Putamen (tissue), 1 donor: Measurements from ENCODE around the gene SPRED3.
A peak's percentile ranks its signal among the peaks of the same experiment; 100 is the strongest.
"Not testable (repeated sequence)": the region's sequence is repeated elsewhere in the genome, so short reads cannot be mapped to it uniquely, and the experiment has no call there.

Experiments used
- DNase-seq: peaks from one replicate; pipeline ENCODE4 v3.0.0-alpha.2; 2016; ENCODE audit warnings: low spot score

The SPRED3 gene

DNA sequence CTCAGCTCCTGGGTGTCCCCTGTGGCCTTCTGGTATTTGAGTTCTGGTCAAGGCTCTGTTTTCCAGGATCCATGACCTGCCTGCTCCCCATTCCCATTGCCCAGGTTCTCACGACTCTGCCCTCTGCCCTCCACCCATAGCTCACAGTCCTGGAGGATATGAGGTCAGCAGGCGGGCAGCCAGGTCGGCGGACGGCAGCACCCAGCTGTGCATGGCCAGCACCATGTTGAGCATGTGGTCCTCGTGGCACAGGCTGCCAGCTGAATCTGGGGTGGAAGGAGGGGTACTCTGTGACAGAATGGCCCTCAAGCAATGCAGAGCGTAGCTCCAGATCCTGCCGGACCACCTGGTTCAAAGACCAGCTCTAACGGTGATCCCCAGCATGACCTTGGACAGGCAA lies 32.4 kb downstream of the SPRED3 start:
- DNase-seq = no peak

DNA sequence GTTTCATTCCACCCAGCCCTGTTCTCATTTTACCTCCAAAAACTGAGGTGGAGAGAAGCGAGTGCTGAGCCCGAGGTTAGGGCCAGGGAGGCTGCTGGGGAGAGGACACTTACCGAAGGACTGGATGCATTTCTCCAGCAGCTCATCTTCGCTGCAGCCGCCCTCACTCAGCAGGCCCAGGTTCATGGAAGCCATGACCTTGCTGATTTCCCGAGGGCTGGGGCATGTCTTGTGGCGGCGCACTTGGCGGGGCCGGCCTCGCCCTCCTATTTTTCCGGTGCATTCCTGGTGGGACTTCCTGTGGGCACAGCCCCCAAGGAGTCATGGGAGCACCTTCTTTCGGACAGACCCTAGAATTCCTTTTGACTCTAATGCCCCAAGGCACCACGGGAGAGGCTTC lies 33.4 kb downstream of the SPRED3 start:
- no peak for DNase-seq

DNA sequence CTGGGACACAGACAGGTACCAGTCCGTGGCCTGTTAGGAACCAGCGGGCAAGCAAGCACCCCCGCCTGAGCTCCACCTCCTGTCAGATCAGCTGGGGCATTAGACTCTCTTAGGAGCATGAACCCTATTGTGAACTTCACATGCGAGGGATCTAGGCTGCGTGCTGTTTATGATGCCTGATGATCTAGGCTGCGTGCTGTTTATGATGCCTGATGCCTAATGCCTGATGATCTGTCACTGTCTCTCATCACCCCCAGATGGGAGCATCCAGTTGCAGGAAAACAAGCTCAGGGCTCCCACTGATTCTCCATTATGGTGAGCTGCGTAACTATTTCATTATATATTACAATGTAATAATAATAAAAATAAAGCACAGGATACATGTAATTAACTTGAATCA lies 33.9 kb downstream of the SPRED3 start:
- DNase-seq = no peak

DNA sequence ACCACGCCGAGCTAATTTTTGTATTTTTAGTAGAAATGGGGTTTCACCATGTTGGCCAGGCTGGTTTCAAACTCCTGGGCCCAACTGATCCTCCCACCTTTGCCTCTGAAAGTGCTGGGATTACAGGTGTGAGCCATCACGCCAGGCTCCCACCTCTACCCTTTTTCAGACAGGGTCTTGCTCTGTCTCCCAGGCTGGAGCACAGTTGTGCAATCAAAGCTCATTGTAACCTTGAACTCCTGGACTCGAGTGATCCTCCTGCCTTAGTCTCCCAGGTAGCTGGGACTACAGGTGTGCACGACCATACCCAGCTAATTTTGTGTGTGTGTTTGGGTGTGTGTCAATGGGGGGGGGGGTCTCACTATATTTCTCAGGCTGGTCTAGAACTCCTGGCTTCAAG lies 35.8 kb downstream of the SPRED3 start:
- no peak for DNase-seq

DNA sequence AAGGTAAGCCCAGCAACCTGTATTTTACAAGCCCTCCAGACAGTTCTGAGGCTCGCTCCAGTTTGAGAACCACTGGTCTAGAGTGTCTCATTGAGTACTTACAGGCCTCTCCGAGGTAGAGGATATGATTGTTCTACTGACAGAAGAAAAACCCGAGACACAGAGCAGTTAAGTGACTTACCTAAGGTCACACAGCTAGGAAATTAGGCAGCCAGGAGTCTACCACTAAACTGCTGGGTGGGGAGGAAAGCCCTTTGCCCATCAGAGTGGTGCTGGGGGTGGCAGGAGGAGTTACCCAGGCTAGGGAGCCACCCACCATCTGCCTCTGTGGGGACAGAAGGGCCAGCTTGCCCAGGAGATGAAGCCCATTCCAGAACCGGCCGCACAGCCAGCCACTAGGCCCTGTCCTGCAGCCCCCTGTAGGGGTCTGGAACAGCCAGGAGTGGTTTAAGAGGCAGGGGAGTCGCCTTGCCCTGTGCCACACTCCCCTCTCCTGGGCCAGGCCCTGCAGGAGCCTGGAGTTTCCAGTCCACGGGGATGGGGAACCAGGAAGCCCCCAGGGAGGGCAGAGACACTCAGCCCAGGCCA lies 36.8 kb downstream of the SPRED3 start:
- DNase-seq = no peak

DNA sequence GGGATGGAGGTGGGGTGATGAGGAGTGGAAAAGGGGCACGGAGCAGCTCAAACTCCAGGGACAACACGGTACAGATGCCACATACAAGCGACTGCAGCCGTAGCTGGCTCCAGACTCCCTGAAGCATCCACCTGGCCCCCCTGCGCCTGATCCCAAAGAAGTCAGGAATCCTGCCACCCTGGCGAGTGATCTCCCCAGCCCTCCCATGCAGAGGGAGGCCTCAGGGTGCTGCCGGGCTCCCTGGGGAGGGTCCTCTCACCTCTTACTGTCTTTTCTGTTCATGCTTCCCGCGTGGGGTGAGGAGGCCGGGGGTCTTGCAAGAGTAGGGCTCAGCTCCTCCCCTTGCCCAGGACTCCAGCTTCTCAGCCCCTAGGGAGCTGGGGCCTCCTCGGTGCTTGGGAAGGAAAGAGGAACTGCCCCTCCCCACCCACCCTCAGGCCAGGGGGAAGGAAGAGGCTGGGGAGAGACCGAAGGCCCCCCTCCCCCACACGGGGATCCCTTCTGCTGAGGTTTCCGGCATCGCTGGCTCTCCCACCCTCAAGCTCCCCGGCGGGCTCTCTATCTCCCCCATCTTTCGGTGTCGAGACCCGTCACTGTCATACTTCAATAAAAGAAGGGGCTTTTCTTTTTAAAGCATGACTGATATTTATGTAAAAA lies 37.4 kb downstream of the SPRED3 start, which contains the start of gene RASGRP4:
Gene RASGRP4, minus strand, starts transcription at position 410 of the 657 bp plus-strand sequence. Its CDS starts 128 bp downstream, at position 282.
- DNase-seq = peak; percentile 11

DNA sequence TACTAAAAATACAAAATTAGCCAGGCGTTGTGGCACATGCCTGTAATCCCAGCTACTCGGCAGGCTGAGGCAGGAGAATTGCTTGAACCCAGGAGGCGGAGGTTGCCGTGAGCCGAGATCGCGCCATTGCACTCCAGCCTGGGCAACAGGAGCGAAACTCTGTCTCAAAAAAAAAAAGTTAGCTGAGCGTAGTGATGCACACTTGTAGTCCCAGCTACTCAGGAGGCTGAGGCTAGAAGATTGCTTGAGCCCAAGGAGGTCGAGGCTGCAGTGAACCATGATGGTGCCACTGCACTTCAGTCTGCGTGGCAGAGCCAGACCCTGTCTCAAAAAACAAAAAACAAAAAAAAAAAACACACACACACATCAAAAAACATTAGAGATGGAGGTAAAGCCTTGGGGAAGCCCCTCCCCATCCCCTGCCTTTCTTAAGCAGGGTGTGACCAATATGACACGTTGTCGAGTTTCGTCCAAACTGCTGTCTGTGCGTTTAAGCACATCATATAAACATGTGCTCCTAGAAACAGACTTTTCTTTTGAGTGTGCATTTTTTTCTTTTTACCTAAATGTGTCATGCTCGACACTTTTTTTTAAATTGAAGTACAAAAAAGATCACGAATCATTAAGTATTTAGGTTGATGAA lies 38.7 kb downstream of the SPRED3 start:
- not testable (repeated sequence) for DNase-seq

DNA sequence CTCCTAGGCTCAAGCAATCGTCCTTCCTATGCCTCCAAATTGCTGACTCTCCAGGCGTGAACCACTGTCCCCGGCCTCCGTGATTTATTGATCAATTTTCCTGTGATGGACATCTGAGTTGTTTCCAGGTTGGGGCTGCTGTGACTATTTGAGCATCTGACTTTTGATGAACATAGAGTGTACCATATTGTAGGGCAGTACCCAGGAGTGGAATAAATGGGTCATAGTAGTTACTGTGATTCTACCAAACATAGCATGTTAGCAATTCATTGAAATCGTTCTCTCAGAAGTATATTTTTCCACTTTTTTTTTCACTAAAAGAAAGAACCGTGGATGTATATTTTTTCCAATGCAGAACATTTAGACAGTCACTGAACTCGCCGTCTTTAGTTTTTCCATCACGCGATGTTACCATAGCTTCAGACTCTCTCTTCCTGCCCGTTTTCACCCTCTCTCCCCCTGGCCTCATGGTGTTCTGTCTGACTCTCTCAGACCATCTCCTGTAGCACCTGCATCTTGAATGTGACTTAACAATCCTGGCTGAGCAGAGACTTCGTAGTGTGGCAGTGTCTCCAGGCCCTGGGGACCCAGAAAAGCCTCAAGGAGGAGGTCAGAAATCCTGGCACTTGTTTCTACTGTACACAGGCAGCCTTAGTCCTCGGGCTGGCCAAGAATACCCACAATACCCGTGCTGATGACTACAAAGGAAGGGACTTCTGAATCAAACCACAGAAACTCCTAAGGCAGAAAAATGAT lies 40.7 kb downstream of the SPRED3 start:
- no peak for DNase-seq

DNA sequence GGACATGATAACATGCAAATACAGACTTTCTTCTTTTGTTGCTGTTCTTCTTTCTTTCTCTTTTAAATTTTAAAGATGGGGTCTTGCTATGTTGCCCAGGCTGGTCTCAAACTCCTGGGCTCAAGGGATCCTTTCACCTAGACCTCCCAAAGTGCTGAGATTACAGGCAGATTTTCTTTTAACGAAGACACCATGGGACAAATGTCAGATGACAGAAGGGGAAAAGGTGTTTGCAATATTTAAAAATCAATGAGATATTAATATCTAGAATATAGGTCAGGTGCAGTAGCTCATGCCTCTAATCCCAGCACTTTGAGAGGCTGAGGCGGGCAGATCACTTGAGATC lies 41.3 kb downstream of the SPRED3 start:
- no peak for DNase-seq

DNA sequence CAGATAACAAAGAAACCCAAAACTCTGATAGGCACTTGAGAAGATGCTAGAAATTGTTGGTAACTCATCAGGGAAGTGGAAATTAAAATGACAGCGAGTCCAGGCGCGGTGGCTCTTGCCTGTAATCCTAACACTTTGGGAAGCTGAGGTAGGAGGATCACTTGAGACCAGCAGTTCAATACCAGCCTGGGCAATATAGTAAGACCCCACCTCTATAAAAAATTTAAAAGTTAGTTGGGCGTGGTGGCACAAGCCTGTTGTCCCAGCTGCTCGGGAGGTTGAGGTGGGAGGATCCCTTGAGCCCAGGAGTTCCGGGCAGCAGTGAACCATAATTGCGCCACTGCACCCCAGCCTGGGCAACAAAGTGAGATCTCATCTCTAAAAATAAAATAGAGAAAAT lies 42.4 kb downstream of the SPRED3 start:
- no peak for DNase-seq

DNA sequence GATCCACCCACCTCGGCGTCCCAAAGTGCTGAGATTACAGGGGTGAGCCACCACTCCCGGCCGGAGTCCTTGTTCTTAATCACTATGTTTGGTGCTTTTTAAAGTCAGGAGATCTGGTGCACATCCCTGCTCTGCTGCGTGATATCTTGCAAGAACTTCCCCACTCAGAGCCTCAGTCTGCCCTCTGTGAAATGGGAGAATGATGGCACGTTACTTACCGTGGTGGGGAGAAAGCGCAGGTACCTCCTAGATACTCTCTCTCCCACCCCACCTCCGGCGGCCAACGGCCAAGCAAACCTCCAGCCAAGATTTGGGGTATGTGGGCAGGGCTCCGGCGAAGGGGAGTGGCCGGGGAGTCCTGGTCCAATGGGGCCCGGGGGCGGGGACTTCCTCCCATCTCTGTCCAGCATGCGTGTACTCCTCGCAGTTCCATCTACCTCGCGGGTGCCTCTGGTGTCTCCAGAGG lies 44.8 kb downstream of the SPRED3 start, which contains the start of gene RYR1:
Gene RYR1, plus strand, starts transcription at position 424 of the 466 bp plus-strand sequence. CDS start 139 bp downstream, outside the sequence.
- peak; percentile 12 for DNase-seq

DNA sequence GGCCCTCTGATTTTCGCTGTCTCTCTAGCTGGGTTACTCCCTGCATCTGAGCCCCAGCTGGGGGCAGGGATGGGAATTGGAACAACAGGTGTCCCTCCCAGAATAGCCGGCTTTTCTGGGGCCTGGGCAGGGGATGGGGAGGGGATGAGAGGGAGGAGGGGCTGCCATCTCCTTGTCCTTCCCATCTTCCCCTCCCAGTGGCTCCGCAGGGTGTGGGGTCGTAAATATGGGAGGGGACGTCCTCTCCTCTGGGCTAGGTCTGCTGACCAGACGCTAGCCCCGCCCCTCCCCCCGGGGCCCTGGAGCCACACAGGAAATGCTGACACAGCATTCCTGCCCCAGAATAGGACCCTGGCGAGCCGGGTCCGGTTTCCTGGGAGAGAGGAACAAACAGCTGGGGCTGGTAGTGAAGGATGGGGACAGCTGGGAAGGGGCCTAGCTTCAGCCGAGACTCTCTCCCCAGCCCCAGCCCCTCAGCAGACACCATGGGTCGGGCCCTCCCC lies 46.1 kb downstream of the SPRED3 start:
- DNase-seq = peak; percentile 8

DNA sequence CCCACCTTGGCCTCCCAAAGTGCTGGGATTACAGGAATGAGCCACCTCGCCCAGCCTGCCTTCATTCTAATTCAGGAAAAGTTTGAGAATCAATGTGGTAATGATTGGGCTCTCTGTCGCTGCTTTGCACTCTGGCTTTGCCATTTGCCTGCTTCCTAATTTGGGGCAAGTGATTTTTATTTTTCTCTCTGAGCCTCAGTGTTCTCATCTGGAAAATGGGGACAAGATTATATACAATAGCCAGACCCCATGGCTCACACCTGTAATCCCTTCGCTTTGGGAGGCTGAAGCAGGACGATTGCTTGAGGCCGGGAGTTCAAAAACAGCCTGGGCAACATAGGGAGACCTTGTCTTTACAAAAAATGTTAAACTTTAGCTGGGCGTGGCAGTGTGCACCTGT lies 48.8 kb downstream of the SPRED3 start:
- DNase-seq = no peak

DNA sequence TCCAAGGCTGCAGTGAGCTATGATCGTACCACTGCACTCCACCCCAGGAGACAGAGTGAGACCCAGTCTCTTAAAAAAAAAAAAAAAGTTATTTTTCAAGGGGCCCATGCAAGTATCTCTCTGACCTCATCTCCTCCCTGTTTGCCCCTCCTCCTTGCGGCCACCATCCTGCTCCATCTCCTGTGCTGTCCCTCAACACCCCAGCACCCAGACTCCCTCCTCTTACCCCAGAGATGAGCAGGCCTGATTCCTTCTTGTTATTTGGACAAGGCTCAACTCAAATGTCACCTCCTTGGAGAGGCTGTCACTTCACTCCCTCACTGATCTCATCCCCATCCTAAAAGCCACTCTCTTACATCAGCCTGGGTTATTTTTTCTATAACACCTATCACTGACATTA lies 49.4 kb downstream of the SPRED3 start:
- no peak for DNase-seq

DNA sequence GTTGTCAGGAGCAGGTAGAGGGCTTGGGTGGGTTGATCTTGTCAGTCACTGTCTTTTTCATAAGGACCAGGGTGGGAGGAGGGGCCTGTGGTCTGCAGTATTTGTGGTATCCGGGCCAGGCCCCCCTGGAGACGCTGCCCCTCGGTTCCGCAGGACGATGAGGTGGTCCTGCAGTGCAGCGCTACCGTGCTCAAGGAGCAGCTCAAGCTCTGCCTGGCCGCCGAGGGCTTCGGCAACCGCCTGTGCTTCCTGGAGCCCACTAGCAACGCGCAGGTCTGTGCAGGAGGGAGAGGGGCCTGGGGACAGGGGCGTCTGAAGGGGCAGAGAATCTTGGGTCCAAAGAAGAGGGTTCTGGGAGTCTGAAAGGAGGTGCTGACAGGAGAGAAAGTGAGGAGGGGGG lies 52.1 kb downstream of the SPRED3 start:
- no peak for DNase-seq

DNA sequence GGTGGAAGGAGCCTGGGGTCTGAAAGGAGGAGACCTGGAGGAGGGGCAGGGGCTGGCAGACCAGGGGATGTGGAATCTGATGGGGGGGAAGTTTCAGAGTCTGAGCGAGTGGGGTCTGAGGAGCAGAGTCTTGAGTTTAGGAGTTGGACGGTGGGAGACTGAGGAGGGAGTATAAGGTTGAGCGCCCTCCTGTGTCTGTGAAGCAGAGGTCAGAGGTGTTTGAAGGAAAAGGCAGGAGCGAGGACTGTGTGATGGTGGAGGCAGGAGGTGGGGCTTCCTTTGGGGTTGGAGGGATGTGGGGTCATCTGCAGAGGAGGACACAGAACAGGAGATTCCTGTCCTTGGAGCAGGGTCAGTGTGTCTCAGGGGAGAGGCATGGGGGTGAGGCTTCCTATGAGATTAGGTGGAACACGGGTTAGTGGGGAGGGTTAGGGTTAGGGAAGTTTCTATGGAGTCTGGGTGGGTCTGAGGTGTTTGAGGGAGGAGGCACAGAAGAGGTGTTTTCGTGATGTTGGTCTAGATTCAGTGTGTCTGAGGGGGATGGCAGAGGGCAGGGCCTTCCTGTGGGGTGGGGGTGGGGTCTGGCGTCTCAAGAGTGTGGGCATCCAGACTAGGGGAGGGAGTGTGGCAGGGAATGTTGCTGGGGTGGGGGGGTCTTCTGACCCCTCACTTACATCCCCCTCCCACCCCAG lies 53.3 kb downstream of the SPRED3 start:
- DNase-seq = no peak

DNA sequence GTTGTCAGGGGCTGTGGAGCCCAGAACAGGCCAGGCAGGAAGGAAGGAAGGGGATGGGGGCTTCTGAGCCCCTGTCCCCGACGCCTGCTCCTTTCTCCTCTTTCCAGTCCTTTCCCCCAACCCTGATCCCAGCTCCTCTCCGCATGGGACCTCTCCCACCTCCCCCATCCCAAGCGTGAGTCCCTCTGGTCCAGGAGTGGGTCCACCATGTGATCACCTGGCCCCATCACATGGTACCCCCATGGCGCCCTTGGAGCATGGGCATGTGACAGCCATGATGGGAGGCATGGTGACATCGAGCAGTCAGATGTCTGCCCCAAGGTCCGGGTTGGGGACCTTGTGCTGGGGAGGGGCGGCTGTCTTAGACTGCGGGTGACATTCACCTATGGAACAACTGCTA lies 54.2 kb downstream of the SPRED3 start:
- DNase-seq = no peak

DNA sequence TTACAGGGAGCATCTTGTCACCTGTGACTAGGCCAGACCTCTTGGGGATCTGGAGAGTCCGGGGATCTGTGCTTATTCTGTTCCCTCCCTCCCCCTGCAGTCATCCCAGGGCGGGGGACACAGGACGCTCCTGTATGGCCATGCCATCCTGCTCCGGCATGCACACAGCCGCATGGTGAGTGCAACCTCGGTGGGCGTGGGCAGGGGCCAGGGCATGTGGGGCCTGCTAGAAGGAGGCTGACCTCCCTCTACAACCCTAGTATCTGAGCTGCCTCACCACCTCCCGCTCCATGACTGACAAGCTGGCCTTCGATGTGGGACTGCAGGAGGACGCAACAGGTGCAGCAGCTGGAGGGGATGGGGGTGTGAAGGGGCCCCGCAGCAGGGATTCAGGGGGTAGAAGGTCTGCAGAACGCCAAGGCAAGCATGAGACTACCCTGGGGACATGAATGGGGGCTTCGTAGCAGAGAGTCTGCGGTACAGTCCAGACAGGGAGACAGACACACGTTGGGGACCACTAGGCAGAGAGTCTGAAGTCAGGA lies 55.0 kb downstream of the SPRED3 start:
- no peak for DNase-seq

DNA sequence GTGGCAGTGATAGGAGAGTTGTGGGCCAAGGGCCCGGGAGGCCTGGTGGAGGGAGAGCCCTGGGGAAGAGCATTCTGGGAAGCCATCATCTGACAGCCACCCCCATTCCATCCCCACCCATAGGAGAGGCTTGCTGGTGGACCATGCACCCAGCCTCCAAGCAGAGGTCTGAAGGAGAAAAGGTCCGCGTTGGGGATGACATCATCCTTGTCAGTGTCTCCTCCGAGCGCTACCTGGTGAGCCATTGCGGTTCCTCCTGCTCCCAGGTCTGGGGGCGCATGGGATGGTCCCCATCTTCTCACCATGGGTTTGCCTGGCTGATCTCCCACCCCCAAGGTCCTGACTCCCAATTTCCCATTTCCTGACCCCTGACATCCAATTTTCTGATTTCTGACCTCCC lies 55.5 kb downstream of the SPRED3 start:
- no peak for DNase-seq

DNA sequence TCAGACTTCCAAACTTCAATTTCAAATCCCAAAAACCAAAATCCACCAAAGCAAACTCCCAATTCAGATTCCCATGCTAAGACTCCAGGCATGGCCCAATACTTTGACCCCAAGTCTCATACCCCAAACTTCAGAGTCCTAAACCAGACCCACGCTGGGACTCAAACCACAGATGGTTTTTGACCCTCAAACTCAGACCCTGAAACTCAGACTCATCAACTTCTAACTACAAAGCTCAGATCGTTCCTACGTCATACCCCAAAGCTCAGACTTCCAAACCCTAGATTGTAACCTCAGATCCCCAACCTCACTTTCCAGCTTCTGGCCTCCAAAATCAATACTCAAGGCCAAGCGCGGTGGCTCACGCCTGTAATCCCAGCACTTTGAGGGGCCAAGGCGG lies 56.9 kb downstream of the SPRED3 start:
- no peak for DNase-seq

DNA sequence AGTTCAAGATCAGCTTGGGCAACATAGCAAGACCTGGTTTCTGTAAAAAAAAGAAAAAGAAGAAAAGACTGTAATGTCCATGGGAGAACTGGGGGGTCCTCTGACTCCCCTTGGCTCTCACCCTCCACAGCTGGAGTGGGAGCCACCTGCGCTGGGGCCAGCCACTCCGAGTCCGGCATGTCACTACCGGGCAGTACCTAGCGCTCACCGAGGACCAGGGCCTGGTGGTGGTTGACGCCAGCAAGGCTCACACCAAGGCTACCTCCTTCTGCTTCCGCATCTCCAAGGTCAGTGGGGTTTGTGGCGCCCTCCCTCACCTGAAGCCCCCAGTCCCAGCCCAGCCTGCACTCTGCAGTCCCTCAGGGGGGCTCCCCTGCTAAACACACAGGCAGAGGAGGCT lies 59.7 kb downstream of the SPRED3 start:
- DNase-seq = no peak
